Measurements from ENCODE around the gene EHD2.

- TF ChIP-seq NFIC (IDR thresholded peaks at IDR 0.05; ENCODE audit: low read length) (no peak), CTCF (CRISPR knock-in tag; IDR thresholded peaks at IDR 0.05) (no peak), POLR2AphosphoS2 (IDR thresholded peaks at IDR 0.05; ENCODE audit: low read depth, low read length) (no peak), POLR2A (IDR thresholded peaks at IDR 0.05; ENCODE audit: insufficient read depth in 1 of 2, low read depth in 2 of 2, low read length in 2 of 2) (no peak), ZNF724P (CRISPR knock-in tag; IDR thresholded peaks at IDR 0.05; ENCODE audit: borderline replicate concordance) (no peak), MXD3 (CRISPR knock-in tag; IDR thresholded peaks at IDR 0.05) (no peak), HDAC2 (CRISPR knock-in tag; IDR thresholded peaks at IDR 0.05) (no peak), YY1 (IDR thresholded peaks at IDR 0.05; ENCODE audit: insufficient read depth, insufficient replicate concordance, low read depth, low read length) (no peak), REST (IDR thresholded peaks at IDR 0.05; ENCODE audit: borderline replicate concordance in 1 of 2, low read depth in 1 of 2, low read length in 2 of 2) (no peak), MAF1 (CRISPR knock-in tag; IDR thresholded peaks at IDR 0.05; ENCODE audit: borderline replicate concordance) (no peak), JUNB (CRISPR knock-in tag; IDR thresholded peaks at IDR 0.05; ENCODE audit: borderline replicate concordance) (no peak)
Measured at GRCh38 chr19:47757617-47758442, 44.6 kb downstream of the EHD2 start.

Data from HepG2 (cell line).